ENCODE results near the gene PLEKHH2.
A peak's percentile ranks its signal among the peaks of the same experiment; 100 is the strongest.

The PLEKHH2 gene

DNA sequence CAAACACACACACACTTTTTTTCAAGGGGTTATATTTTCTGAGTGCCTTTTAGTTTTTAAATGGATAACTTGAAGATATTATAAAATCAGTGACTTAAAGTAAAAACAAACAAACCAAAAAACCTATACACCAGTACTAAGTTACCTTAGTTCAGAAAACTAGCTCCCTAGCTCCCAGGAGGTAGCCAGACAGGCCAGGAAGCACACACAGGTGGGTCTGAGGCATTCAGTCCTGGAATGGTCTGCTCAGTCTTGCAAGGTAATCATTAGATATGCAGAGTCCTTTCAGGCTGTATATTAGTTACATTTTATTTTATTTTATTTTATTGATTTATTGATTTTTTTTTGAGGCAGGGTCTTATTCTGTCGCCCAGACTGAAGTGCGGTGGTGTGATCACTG is 126.0 kb downstream of the PLEKHH2 start:
- no peak for ATAC-seq

DNA sequence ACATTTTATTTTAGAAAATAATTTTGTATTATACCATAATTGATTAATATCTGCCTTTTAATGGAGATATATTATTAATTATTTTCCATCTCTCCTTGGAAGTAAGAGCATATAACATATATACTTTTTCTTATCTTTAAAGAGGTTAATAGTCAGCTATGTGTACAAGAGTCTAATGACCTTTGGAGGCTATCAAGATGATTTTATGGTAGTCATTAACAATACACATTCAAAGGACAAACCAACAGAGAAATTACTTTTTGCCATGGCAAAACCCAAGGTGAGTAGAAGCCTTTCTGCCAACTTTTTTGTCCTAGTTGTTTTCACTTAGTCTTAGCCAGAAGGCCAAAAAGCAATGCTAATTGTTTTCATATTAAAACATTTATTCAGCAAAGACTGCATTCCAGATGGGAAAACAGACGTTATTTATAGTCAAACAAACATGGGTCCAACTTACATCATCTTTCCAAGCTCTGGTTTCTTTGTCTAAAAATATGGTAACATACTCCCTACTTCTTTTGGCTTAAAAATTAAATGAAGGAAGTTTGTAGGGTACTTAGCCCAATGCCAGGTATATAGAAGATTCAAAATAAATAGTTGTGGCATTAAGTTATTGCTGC is 127.1 kb downstream of the PLEKHH2 start:
- peak; percentile 59 for ATAC-seq
- TF ChIP-seq PPARA (CRISPR knock-in tag; IDR thresholded peaks at IDR 0.05; ENCODE audit: borderline replicate concordance) (no peak), ESRRG (CRISPR knock-in tag; IDR thresholded peaks at IDR 0.05) (no peak), ZFP30 (CRISPR knock-in tag; IDR thresholded peaks at IDR 0.05) (0 out of 2 replicates have a peak, but pooled peaks have one; percentile 27), TCF4 (CRISPR knock-in tag; IDR thresholded peaks at IDR 0.05; ENCODE audit: borderline replicate concordance) (peak; percentile 70), ZFP3 (CRISPR knock-in tag; IDR thresholded peaks at IDR 0.05) (no peak), ISL1 (CRISPR knock-in tag; IDR thresholded peaks at IDR 0.05) (peak; percentile 30), ZNF70 (CRISPR knock-in tag; IDR thresholded peaks at IDR 0.05) (no peak)
- TF ChIP-seq, protein P1, sequence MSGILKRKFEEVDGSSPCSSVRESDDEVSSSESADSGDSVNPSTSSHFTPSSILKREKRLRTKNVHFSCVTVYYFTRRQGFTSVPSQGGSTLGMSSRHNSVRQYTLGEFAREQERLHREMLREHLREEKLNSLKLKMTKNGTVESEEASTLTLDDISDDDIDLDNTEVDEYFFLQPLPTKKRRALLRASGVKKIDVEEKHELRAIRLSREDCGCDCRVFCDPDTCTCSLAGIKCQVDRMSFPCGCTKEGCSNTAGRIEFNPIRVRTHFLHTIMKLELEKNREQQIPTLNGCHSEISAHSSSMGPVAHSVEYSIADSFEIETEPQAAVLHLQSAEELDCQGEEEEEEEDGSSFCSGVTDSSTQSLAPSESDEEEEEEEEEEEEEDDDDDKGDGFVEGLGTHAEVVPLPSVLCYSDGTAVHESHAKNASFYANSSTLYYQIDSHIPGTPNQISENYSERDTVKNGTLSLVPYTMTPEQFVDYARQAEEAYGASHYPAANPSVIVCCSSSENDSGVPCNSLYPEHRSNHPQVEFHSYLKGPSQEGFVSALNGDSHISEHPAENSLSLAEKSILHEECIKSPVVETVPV (CRISPR knock-in tag; IDR thresholded peaks at IDR 0.05), result no peak
- TF ChIP-seq, protein P2, sequence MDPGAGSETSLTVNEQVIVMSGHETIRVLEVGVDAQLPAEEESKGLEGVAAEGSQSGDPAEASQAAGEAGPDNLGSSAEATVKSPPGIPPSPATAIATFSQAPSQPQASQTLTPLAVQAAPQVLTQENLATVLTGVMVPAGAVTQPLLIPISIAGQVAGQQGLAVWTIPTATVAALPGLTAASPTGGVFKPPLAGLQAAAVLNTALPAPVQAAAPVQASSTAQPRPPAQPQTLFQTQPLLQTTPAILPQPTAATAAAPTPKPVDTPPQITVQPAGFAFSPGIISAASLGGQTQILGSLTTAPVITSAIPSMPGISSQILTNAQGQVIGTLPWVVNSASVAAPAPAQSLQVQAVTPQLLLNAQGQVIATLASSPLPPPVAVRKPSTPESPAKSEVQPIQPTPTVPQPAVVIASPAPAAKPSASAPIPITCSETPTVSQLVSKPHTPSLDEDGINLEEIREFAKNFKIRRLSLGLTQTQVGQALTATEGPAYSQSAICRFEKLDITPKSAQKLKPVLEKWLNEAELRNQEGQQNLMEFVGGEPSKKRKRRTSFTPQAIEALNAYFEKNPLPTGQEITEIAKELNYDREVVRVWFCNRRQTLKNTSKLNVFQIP (CRISPR knock-in tag; IDR thresholded peaks at IDR 0.05; ENCODE audit: borderline replicate concordance, low read depth), result no peak
- TF ChIP-seq, protein P3, sequence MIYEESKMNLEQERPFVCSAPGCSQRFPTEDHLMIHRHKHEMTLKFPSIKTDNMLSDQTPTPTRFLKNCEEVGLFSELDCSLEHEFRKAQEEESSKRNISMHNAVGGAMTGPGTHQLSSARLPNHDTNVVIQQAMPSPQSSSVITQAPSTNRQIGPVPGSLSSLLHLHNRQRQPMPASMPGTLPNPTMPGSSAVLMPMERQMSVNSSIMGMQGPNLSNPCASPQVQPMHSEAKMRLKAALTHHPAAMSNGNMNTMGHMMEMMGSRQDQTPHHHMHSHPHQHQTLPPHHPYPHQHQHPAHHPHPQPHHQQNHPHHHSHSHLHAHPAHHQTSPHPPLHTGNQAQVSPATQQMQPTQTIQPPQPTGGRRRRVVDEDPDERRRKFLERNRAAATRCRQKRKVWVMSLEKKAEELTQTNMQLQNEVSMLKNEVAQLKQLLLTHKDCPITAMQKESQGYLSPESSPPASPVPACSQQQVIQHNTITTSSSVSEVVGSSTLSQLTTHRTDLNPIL (CRISPR knock-in tag; IDR thresholded peaks at IDR 0.05; ENCODE audit: low read depth), result peak; percentile 74; the same call in 1 of the 2 replicates

More for the DNA sequence above, 126.0 kb downstream of the PLEKHH2 start:
- no peak for TF ChIP-seq BACH2 (CRISPR knock-in tag; IDR thresholded peaks at IDR 0.05; ENCODE audit: borderline replicate concordance)
- no peak for TF ChIP-seq ZNF565 (CRISPR knock-in tag; conservative IDR thresholded peaks at IDR 0.05; ENCODE audit: low read depth)
- no peak for TF ChIP-seq OSR1 (CRISPR knock-in tag; IDR thresholded peaks at IDR 0.05)
- TF ChIP-seq PPARA (CRISPR knock-in tag; IDR thresholded peaks at IDR 0.05; ENCODE audit: borderline replicate concordance), result no peak
- TF ChIP-seq ISL1 (CRISPR knock-in tag; IDR thresholded peaks at IDR 0.05), result no peak
- TF ChIP-seq ZFP30 (CRISPR knock-in tag; IDR thresholded peaks at IDR 0.05), result no peak
- TF ChIP-seq, protein P4, sequence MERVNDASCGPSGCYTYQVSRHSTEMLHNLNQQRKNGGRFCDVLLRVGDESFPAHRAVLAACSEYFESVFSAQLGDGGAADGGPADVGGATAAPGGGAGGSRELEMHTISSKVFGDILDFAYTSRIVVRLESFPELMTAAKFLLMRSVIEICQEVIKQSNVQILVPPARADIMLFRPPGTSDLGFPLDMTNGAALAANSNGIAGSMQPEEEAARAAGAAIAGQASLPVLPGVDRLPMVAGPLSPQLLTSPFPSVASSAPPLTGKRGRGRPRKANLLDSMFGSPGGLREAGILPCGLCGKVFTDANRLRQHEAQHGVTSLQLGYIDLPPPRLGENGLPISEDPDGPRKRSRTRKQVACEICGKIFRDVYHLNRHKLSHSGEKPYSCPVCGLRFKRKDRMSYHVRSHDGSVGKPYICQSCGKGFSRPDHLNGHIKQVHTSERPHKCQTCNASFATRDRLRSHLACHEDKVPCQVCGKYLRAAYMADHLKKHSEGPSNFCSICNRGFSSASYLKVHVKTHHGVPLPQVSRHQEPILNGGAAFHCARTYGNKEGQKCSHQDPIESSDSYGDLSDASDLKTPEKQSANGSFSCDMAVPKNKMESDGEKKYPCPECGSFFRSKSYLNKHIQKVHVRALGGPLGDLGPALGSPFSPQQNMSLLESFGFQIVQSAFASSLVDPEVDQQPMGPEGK (CRISPR knock-in tag; IDR thresholded peaks at IDR 0.05; ENCODE audit: borderline replicate concordance), result no peak
- TF ChIP-seq TOX (CRISPR knock-in tag; IDR thresholded peaks at IDR 0.05; ENCODE audit: borderline replicate concordance), result no peak
- TF ChIP-seq CSDC2 (CRISPR knock-in tag; IDR thresholded peaks at IDR 0.05), result no peak
- no peak for TF ChIP-seq RARB (CRISPR knock-in tag; IDR thresholded peaks at IDR 0.05)
- TF ChIP-seq ESRRG (CRISPR knock-in tag; IDR thresholded peaks at IDR 0.05), result no peak
- no peak for TF ChIP-seq ZFP3 (CRISPR knock-in tag; IDR thresholded peaks at IDR 0.05)
- TF ChIP-seq, protein P3 (CRISPR knock-in tag; IDR thresholded peaks at IDR 0.05; ENCODE audit: low read depth), result no peak
- TF ChIP-seq ZC3H10 (CRISPR knock-in tag; IDR thresholded peaks at IDR 0.05), result no peak
- TF ChIP-seq ZNF70 (CRISPR knock-in tag; IDR thresholded peaks at IDR 0.05), result no peak
- TF ChIP-seq ARNTL (CRISPR knock-in tag; IDR thresholded peaks at IDR 0.05; ENCODE audit: borderline replicate concordance, low read depth), result no peak
- TF ChIP-seq, protein P2 (CRISPR knock-in tag; IDR thresholded peaks at IDR 0.05; ENCODE audit: borderline replicate concordance, low read depth), result no peak
- TF ChIP-seq, protein P5, sequence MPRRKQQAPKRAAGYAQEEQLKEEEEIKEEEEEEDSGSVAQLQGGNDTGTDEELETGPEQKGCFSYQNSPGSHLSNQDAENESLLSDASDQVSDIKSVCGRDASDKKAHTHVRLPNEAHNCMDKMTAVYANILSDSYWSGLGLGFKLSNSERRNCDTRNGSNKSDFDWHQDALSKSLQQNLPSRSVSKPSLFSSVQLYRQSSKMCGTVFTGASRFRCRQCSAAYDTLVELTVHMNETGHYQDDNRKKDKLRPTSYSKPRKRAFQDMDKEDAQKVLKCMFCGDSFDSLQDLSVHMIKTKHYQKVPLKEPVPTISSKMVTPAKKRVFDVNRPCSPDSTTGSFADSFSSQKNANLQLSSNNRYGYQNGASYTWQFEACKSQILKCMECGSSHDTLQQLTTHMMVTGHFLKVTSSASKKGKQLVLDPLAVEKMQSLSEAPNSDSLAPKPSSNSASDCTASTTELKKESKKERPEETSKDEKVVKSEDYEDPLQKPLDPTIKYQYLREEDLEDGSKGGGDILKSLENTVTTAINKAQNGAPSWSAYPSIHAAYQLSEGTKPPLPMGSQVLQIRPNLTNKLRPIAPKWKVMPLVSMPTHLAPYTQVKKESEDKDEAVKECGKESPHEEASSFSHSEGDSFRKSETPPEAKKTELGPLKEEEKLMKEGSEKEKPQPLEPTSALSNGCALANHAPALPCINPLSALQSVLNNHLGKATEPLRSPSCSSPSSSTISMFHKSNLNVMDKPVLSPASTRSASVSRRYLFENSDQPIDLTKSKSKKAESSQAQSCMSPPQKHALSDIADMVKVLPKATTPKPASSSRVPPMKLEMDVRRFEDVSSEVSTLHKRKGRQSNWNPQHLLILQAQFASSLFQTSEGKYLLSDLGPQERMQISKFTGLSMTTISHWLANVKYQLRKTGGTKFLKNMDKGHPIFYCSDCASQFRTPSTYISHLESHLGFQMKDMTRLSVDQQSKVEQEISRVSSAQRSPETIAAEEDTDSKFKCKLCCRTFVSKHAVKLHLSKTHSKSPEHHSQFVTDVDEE (CRISPR knock-in tag; IDR thresholded peaks at IDR 0.05), result no peak

Measured in SK-N-SH treated with all-trans-retinoic acid at 6 μM for 48 hours (cell line).